HFF-Myc (cell line): Measurements from ENCODE around the gene MID1IP1.

Experiments used
- DNase-seq: peaks from one replicate; pipeline ENCODE4 v3.0.0-alpha.2; 2011; ENCODE audit warnings: low read depth; ENCODE audit errors: extremely low read depth
- H3K4me3 ChIP-seq: replicated peaks from 2 replicates; pipeline ENCODE4 v1.5.1; 2011; ENCODE audit warnings: low read depth, mild to moderate bottlenecking, control low read depth, low read length
- TF ChIP-seq, protein P1 (sequence below): IDR thresholded peaks from 2 replicates; pipeline ENCODE4 v1.5.1; 2012; ENCODE audit warnings: mild to moderate bottlenecking, low read depth, low read length, control low read depth; ENCODE audit errors: missing control alignments

The MID1IP1 gene

DNA sequence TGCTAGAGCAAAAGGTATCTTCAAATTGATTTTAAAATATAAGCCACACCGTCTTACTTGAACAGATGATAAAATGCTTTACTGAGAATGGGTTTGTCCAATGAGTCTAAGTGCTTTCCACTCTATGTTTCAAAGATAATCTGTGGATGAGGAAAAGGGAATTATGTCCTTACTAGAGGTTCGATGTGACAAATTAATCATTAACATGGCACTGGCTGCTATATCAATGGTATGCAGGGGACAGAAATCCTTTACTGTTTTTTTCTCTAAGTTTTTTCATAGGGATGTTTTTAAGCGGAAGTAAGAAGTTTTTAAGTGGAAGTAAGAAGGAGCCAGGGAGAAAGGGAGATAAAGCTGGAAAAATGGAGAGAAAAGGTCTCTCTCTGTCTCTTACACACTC lies 38.0 kb downstream of the MID1IP1 start:
- TF ChIP-seq, protein P1, sequence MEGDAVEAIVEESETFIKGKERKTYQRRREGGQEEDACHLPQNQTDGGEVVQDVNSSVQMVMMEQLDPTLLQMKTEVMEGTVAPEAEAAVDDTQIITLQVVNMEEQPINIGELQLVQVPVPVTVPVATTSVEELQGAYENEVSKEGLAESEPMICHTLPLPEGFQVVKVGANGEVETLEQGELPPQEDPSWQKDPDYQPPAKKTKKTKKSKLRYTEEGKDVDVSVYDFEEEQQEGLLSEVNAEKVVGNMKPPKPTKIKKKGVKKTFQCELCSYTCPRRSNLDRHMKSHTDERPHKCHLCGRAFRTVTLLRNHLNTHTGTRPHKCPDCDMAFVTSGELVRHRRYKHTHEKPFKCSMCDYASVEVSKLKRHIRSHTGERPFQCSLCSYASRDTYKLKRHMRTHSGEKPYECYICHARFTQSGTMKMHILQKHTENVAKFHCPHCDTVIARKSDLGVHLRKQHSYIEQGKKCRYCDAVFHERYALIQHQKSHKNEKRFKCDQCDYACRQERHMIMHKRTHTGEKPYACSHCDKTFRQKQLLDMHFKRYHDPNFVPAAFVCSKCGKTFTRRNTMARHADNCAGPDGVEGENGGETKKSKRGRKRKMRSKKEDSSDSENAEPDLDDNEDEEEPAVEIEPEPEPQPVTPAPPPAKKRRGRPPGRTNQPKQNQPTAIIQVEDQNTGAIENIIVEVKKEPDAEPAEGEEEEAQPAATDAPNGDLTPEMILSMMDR, result no peak
- no peak for DNase-seq
- no peak overlapping the region for H3K4me3 ChIP-seq

- H3K4me3 ChIP-seq, result no peak overlapping the region
- TF ChIP-seq, protein P1, result no peak
- DNase-seq, result no peak
These were observed 38.7 kb downstream of the MID1IP1 start for GRCh38 chrX:38839944-38840343.

GRCh38 chrX:38841750-38842149 lies 40.5 kb downstream of the MID1IP1 start:
- TF ChIP-seq, protein P1, result no peak
- H3K4me3 ChIP-seq, result no peak overlapping the region
- no peak for DNase-seq

GRCh38 chrX:38845426-38845825 lies 44.2 kb downstream of the MID1IP1 start:
- DNase-seq, result no peak
- TF ChIP-seq, protein P1, result no peak
- no peak overlapping the region for H3K4me3 ChIP-seq

GRCh38 chrX:38847206-38847902 lies 46.1 kb downstream of the MID1IP1 start:
- no peak for DNase-seq
- TF ChIP-seq, protein P1, result no peak
- H3K4me3 ChIP-seq, result no peak overlapping the region

- TF ChIP-seq, protein P1, result no peak
- H3K4me3 ChIP-seq, result no peak overlapping the region
- no peak for DNase-seq
These were observed 46.6 kb downstream of the MID1IP1 start for GRCh38 chrX:38847903-38848230.
